Thyroid gland (tissue), 4 donors: ENCODE data around the gene SLC25A22. TPM values are rescaled to one million over a fixed set of nuclear protein-coding genes. Genes with fewer than 3 reads are reported as not detected.

ENCODE experiments used
- DNase-seq, 2 donors: peaks; one replicate each; pipeline ENCODE4 v3.0.0-alpha.2; 2019
- H3K27ac ChIP-seq, 3 donors: fragments of 200-600 bp; sonication (generic); 1 replicate in 2 of 3; 2 replicates in 1 of 3; pipeline ENCODE4 v1.5.1; 2016 to 2019; ENCODE audit warnings: mild to moderate bottlenecking in 1 of 3, moderate library complexity in 1 of 3
- H3K27me3 ChIP-seq: fragments of 200-600 bp; sonication (generic); one replicate; pipeline ENCODE4 v1.5.1; 2019
- H3K36me3 ChIP-seq, 2 donors: fragments of 200-600 bp; sonication (generic); one replicate each; pipeline ENCODE4 v1.5.1; 2016 to 2019
- H3K4me1 ChIP-seq, 2 donors: fragments of 200-600 bp; sonication (generic); one replicate each; pipeline ENCODE4 v1.5.1; 2017 to 2019
- H3K4me3 ChIP-seq, 3 donors: fragments of 200-600 bp; sonication (generic); replicated peaks in 1 of 3; 1 replicate in 2 of 3; 2 replicates in 1 of 3; pipeline ENCODE4 v1.5.1; 2016; ENCODE audit warnings: mild to moderate bottlenecking in 1 of 3
- H3K9me3 ChIP-seq: fragments of 200-600 bp; sonication (generic); one replicate; pipeline ENCODE4 v1.5.1; 2017
- POLR2A ChIP-seq, 2 donors: fragments of 450-650 bp; IDR thresholded peaks; one replicate each; pipeline ENCODE4 v1.6.1; 2017; ENCODE audit warnings: antibody characterized with exemption in 2 of 2, mild to moderate bottlenecking in 2 of 2, moderate library complexity in 1 of 2
- WGBS, 2 donors: methylation state at CpG; one replicate each; pipeline ENCODE4 v1.1.5; 2017; 5-methylcytosine and 5-hydroxymethylcytosine counted together
- intact Hi-C: fragments of 100-400 bp; cut with DNase I; formaldehyde crosslinking; loops from one replicate; pipeline ENCODE4 v1.15.1; 2023
- total RNA-seq, 4 donors: library from RNA; depleted of rRNA; stranded (reverse); fragments of >200 nt; gene quantifications; one replicate each; pipeline ENCODE4 v1.2.3, GENCODE V29; 2016
- TF ChIP-seq, protein P1 (sequence below), 6 experiments: fragments of 200-600 bp in 3 of 6; fragments of 450-650 bp in 3 of 6; sonication (generic) in 3 of 6; IDR thresholded peaks; one replicate each; pipeline ENCODE4 v1.5.1; 2016 to 2019; ENCODE audit warnings: antibody characterized with exemption in 6 of 6, mild to moderate bottlenecking in 2 of 6, inconsistent platforms in 1 of 6, moderate library complexity in 1 of 6

SLC25A22 gene
- total RNA-seq, 4 donors from 2014 or later: 5.1 to 13.1 (median 7.8) TPM

DNA sequence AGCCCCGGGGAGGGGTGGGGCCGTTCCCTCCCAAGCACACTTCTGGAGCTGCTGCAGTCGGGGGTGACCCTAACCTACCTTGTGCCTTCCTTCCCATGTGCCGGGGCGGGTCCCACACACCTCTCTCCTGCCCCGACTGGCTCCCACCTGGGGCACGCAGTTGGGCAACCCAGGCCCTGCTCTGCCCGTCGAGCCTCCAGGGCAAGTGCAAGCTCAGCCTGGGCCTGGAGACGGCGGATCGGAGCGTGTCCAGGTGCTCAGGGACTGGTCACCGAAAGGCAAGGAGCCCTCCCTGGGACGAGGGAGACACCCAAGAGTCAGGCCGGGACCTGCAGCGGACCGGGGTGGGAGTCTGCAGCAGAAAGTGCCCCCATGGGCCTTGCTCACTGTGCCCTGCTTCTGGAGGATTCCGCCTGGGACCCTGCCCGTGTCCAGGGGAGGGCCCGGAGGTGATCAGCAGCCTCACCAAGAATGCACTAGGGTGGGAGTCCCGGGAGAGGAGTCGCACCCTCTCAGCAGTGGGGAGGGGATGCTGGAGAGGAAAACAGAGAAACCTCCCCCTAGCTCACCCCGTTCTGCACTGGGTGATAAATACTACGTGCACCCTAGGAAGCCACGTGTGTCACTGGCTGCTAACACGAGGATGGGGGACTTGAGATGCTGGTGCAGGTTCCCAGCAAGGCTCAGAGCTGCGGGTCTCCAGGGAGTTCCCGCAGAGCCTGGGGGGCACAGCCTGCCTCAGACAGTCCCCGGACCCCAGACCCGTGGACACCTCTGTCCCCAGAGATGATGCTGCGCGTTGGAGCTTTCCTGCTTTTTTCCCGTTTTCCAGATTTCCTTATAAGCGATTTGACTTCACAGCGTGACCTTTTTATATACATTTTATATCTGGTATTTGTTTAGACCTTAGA lies 15.6 kb downstream of the SLC25A22 start:
- DNase-seq: no peak
- TF ChIP-seq, protein P1, sequence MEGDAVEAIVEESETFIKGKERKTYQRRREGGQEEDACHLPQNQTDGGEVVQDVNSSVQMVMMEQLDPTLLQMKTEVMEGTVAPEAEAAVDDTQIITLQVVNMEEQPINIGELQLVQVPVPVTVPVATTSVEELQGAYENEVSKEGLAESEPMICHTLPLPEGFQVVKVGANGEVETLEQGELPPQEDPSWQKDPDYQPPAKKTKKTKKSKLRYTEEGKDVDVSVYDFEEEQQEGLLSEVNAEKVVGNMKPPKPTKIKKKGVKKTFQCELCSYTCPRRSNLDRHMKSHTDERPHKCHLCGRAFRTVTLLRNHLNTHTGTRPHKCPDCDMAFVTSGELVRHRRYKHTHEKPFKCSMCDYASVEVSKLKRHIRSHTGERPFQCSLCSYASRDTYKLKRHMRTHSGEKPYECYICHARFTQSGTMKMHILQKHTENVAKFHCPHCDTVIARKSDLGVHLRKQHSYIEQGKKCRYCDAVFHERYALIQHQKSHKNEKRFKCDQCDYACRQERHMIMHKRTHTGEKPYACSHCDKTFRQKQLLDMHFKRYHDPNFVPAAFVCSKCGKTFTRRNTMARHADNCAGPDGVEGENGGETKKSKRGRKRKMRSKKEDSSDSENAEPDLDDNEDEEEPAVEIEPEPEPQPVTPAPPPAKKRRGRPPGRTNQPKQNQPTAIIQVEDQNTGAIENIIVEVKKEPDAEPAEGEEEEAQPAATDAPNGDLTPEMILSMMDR (IDR thresholded peaks at IDR 0.05): no peak
- TF ChIP-seq POLR2A (IDR thresholded peaks at IDR 0.05): no peak

DNA sequence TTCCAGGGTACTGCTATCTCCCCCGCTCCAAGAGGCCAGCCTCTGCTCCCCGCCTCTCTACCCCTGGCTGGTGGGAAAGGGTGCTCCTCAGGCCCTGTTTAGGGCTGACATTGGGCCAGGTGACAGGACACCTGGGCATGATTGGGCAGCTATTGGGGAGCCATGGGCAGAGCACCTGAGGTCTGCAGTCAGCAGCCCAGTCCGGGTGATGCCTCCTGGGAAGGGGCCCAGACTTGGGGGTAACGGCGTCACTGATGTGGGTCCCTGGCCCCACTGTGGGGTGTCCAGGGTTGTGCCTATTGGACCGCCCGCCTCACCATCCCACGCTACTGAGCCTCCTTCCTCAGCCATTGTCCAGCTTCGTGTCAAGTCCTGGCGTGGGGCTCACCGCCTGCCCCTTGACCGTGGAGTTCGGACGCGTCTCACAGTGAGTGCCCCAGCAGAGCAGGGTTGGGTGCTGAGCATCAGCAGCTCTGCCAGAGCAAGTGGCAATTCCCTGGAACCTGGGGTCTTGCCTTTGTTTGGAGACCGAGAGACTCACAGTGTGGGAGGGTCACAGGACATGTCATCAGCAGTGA lies 18.0 kb downstream of the SLC25A22 start:
- TF ChIP-seq, protein P1 (IDR thresholded peaks at IDR 0.05): no peak
- no peak for TF ChIP-seq POLR2A (IDR thresholded peaks at IDR 0.05)
- no peak for DNase-seq
- Histone ChIP-seq H3K36me3 (no peaks in the 10 kb centered on the region), H3K27me3 (no peaks in the 10 kb centered on the region), H3K4me1 (peaks cover 6 to 24% of the 10 kb centered on the region in 2 donors), H3K27ac (no peak overlapping the region), H3K4me3 (no peak overlapping the region), H3K9me3 (no peaks in the 10 kb centered on the region)
- intact Hi-C loops: no loop called here
- 91 to 98% methylated on average over 11 to 15 of the region's 16 CpGs for WGBS, 2 donors

More for the DNA sequence above, 15.6 kb downstream of the SLC25A22 start:
- intact Hi-C loops: no loop called here
- Histone ChIP-seq H3K9me3 (no peaks in the 10 kb centered on the region), H3K27ac (no peak overlapping the region), H3K4me3 (no peak overlapping the region), H3K27me3 (no peaks in the 10 kb centered on the region), H3K4me1 (peaks cover 0 to 17% of the 10 kb centered on the region in 2 donors), H3K36me3 (no peaks in the 10 kb centered on the region)
- WGBS, 2 donors: 72 to 86% methylated on average over 24 to 27 of the region's 36 CpGs

DNA sequence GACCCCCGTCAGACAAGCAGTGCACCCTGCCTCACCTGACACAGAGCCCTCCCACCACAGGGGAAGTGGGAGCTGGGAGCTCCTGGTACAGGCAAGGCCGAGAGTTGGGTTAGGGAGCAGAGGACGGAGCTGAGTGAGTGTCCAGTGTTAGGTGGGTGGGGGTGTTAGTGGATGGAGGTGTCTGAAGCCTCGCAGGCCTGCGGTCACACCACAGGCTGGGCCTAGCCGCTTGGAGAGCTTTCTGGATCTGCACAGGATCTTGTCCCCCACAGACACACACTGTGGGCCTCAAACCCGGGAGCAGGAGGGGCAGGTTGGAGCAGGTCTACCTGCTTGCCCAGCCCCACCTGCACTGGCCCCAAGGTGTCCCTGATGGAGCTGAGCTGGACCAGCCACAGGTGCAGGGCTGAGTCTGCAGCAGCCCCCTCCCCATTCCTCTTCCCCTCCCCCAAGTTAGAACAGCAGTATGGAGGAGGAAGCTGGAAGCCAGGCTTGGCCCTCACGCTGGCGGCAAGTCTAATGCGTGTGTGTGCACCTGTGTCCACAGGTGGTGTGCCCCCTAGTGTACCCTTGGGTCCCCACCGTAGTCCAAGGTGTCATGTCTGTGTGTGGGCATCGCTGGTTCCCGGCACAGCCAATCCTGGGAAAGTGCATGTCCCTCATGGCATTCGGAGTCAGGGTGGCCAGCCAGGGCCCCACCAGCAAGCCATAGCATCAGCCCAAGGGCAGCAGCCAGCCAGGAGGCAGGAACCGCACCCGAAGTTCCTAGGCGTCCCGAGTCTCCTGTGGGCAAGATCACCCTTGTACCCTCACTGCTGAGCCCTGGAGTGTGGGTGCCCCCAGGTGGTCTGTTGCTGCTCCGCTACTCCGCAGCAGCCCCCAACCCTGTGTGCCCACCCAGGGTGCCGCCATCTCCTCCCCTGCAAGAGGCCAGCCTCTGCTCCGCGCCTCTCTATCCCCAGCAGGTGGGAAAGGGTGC lies 18.8 kb downstream of the SLC25A22 start:
- H3K9me3 ChIP-seq: no peaks in the 10 kb centered on the region
- no peak for DNase-seq
- H3K4me1 ChIP-seq: peaks cover 6 to 24% of the 10 kb centered on the region in 2 donors
- H3K36me3 ChIP-seq: no peaks in the 10 kb centered on the region
- TF ChIP-seq POLR2A (IDR thresholded peaks at IDR 0.05): no peak
- TF ChIP-seq, protein P1 (IDR thresholded peaks at IDR 0.05): no peak
- H3K4me3 ChIP-seq: no peak overlapping the region
- 94 to 97% methylated on average over 15 to 21 of the region's 23 CpGs for WGBS, 2 donors
- intact Hi-C loops: no loop called here
- no peak overlapping the region for H3K27ac ChIP-seq
- H3K27me3 ChIP-seq: no peaks in the 10 kb centered on the region

DNA sequence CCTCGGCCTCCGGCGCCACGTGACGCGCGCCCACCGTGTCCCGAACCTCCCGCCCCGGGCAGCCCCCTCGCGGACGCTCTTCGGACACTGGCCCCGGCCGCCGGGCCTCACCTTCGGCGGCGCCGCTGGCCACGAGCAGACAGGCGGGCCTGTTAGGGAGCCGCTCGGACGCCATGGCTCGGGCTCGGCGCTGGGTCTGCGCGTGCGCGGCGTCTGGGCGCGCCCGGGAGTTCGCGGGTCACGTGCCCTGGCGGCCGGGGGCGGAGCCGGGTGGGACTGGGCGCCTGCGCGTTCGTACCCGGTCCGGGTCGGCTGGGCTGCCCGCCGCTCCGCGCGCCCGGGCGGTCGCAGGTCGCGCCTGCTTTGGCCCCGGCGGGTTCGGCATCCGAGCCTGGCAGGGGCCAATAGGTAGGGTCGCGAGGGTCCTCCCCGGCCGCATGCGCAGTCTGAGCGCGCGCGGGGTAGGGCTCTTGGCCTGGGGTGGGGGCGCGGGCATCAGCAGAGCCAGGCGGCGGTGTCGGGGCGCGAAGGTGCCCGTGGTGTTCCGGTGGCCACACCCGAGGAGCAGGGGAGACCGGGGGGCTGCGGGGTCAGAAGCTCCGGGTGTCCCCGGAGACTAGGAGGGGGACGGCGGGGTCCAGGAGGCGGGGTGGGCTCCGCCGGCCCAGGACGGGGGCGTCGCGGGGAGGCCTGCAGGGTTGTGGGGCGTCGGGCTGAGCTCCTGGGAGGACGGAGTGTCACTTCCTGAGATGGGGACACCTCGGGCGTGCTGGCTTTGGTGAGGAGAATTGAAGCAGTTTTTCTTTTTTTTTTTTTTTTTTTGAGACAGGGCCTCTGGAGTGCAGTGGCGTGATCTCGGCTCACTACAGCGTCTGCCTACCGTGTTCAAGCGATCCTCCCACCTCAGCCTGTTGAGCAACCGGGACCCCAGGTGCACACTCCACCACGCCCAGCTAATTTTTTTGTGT lies 20.5 kb downstream of the SLC25A22 start, which contains the start of gene GATD1:
Gene GATD1, minus strand, starts transcription at position 200 of the 968 bp plus-strand sequence. Its CDS starts 25 bp downstream, at position 175.
- Histone ChIP-seq H3K4me3 (peak within 1 kb of the TSS; percentile 73 to 93 (median 79)), H3K9me3 (no peaks in the 10 kb centered on the region), H3K4me1 (peaks cover 6 to 12% of the 10 kb centered on the region in 2 donors), H3K27ac (peak within 1 kb of the TSS in 2 of 3 donors; percentile 58 to 66), H3K36me3 (no peaks in the 10 kb centered on the region), H3K27me3 (no peaks in the 10 kb centered on the region)
- peak; percentile 90 to 93 for DNase-seq
- peak; percentile 60 to 89 for TF ChIP-seq POLR2A (IDR thresholded peaks at IDR 0.05)
- TF ChIP-seq, protein P1 (IDR thresholded peaks at IDR 0.05): no peak
- 3 to 4% methylated on average over 17 to 30 of the region's 110 CpGs for WGBS, 2 donors
- intact Hi-C loops: no loop called here
